Measurements from ENCODE around the gene SEC31A. TPM values are rescaled to one million over a fixed set of nuclear protein-coding genes. Genes with fewer than 3 reads are reported as not detected.

SEC31A gene
- total RNA-seq, 5 donors from 2014 or later (not counting 1 experiment from before 2014, with no cell fraction given), result 107 to 146 (median 130) TPM

- Histone ChIP-seq H3K36me3 (ENCODE audit: control insufficient read depth in 2 of 2, extremely low read depth in 1 of 2, insufficient read depth in 1 of 2, low read length in 1 of 2) (no peaks in the 10 kb centered on the region), H3K4me3 (ENCODE audit: control insufficient read depth in 1 of 2, extremely low read depth in 1 of 2, low read length in 1 of 2) (no peak overlapping the region), H3K4me1 (ENCODE audit: control insufficient read depth in 1 of 2, extremely low read depth in 1 of 2, insufficient read depth in 2 of 2, low read length in 2 of 2) (no peaks in the 10 kb centered on the region), H3K27ac (ENCODE audit: low read length) (no peak overlapping the region), H3K27me3 (replicated peaks in 1 of 2; ENCODE audit: control insufficient read depth in 2 of 2, extremely low read depth in 1 of 2, insufficient read depth in 2 of 2, low read length in 1 of 2) (peaks cover 0 to 4% of the 10 kb centered on the region in 2 experiments), H3K9me3 (no peaks in the 10 kb centered on the region)
- CTCF ChIA-PET, result no interaction called here
- 63% methylated on average over 4 of the region's 8 CpGs for WGBS (ENCODE audit: insufficient coverage)
- no peak for DNase-seq
- Mint-ChIP-seq H3K9me3 (no peaks in the 10 kb centered on the region), H3K36me3 (no peaks in the 10 kb centered on the region), H3K27ac (no peak overlapping the region), H3K27me3 (peaks cover 12 to 17% of the 10 kb centered on the region in 2 donors), H3K4me1 (no peaks in the 10 kb centered on the region), H3K4me3 (no peak overlapping the region)
- POLR2A ChIA-PET, result no interaction called here
- no peak for ATAC-seq (replicated peaks in 1 of 4)
Measured at GRCh38 chr4:82790060-82790660, 100.8 kb downstream of the SEC31A start.

- DNase-seq (no peak), ATAC-seq (replicated peaks in 1 of 4) (no peak)
- H3K36me3 Mint-ChIP-seq, result no peaks in the 10 kb centered on the region
- peaks cover 8 to 20% of the 10 kb centered on the region in 2 donors for H3K27me3 Mint-ChIP-seq
- Histone ChIP-seq H3K27ac (ENCODE audit: low read length) (no peak overlapping the region), H3K36me3 (ENCODE audit: control insufficient read depth in 2 of 2, extremely low read depth in 1 of 2, insufficient read depth in 1 of 2, low read length in 1 of 2) (no peaks in the 10 kb centered on the region), H3K9me3 (no peaks in the 10 kb centered on the region), H3K4me3 (ENCODE audit: control insufficient read depth in 1 of 2, extremely low read depth in 1 of 2, low read length in 1 of 2) (no peak overlapping the region), H3K27me3 (replicated peaks in 1 of 2; ENCODE audit: control insufficient read depth in 2 of 2, extremely low read depth in 1 of 2, insufficient read depth in 2 of 2, low read length in 1 of 2) (no peaks in the 10 kb centered on the region), H3K4me1 (ENCODE audit: control insufficient read depth in 1 of 2, extremely low read depth in 1 of 2, insufficient read depth in 2 of 2, low read length in 2 of 2) (no peaks in the 10 kb centered on the region)
- H3K27ac Mint-ChIP-seq, result no peak overlapping the region
- CTCF ChIA-PET, result interaction anchor here in 1 of 2 donors (0.7 kb wide), 1 partner anchor 196 kb away, joined by 3 read pairs; no protein-coding TSS in a partner anchor
- no peaks in the 10 kb centered on the region for H3K4me1 Mint-ChIP-seq
- POLR2A ChIA-PET, result no interaction called here
- no peak overlapping the region for H3K4me3 Mint-ChIP-seq
- H3K9me3 Mint-ChIP-seq, result no peaks in the 10 kb centered on the region
- WGBS (ENCODE audit: insufficient coverage), result 93% methylated on average over 4 of the region's 7 CpGs
Measured at GRCh38 chr4:82789025-82789776, 101.8 kb downstream of the SEC31A start.

- H3K36me3 ChIP-seq (ENCODE audit: control insufficient read depth in 2 of 2, extremely low read depth in 1 of 2, insufficient read depth in 1 of 2, low read length in 1 of 2), result no peaks in the 10 kb centered on the region
- H3K27me3 ChIP-seq (replicated peaks in 1 of 2; ENCODE audit: control insufficient read depth in 2 of 2, extremely low read depth in 1 of 2, insufficient read depth in 2 of 2, low read length in 1 of 2), result no peaks in the 10 kb centered on the region
- 86% methylated on average over 3 of the region's 4 CpGs for WGBS (ENCODE audit: insufficient coverage)
- H3K9me3 ChIP-seq, result no peaks in the 10 kb centered on the region
- Mint-ChIP-seq H3K36me3 (no peaks in the 10 kb centered on the region), H3K27ac (no peak overlapping the region), H3K4me3 (no peak overlapping the region), H3K27me3 (peaks cover 8 to 20% of the 10 kb centered on the region in 2 donors), H3K4me1 (no peaks in the 10 kb centered on the region), H3K9me3 (no peaks in the 10 kb centered on the region)
- H3K4me3 ChIP-seq (ENCODE audit: control insufficient read depth in 1 of 2, extremely low read depth in 1 of 2, low read length in 1 of 2), result no peak overlapping the region
- ChIA-PET CTCF (no interaction called here), POLR2A (no interaction called here)
- no peak overlapping the region for H3K27ac ChIP-seq (ENCODE audit: low read length)
- ATAC-seq (replicated peaks in 1 of 4) (no peak), DNase-seq (no peak)
- H3K4me1 ChIP-seq (ENCODE audit: control insufficient read depth in 1 of 2, extremely low read depth in 1 of 2, insufficient read depth in 2 of 2, low read length in 2 of 2), result no peaks in the 10 kb centered on the region
Measured at GRCh38 chr4:82787342-82787741, 103.6 kb downstream of the SEC31A start.

- ChIA-PET POLR2A (interaction anchor here in 1 of 2 donors (0.7 kb wide), 1 partner anchor 316 kb away, joined by 4 read pairs; no protein-coding TSS in a partner anchor), CTCF (interaction anchor here in 1 of 2 donors (0.6 kb wide), 1 partner anchor 760 kb away, joined by 6 read pairs; no protein-coding TSS in a partner anchor)
- H3K9me3 ChIP-seq, result no peaks in the 10 kb centered on the region
- Mint-ChIP-seq H3K27me3 (peaks cover 8 to 20% of the 10 kb centered on the region in 2 donors), H3K4me3 (no peak overlapping the region), H3K27ac (no peak overlapping the region), H3K36me3 (no peaks in the 10 kb centered on the region), H3K4me1 (no peaks in the 10 kb centered on the region), H3K9me3 (no peaks in the 10 kb centered on the region)
- H3K36me3 ChIP-seq (ENCODE audit: control insufficient read depth in 2 of 2, extremely low read depth in 1 of 2, insufficient read depth in 1 of 2, low read length in 1 of 2), result no peaks in the 10 kb centered on the region
- no peak for DNase-seq
- no peaks in the 10 kb centered on the region for H3K27me3 ChIP-seq (replicated peaks in 1 of 2; ENCODE audit: control insufficient read depth in 2 of 2, extremely low read depth in 1 of 2, insufficient read depth in 2 of 2, low read length in 1 of 2)
- H3K27ac ChIP-seq (ENCODE audit: low read length), result no peak overlapping the region
- H3K4me3 ChIP-seq (ENCODE audit: control insufficient read depth in 1 of 2, extremely low read depth in 1 of 2, low read length in 1 of 2), result no peak overlapping the region
- no peaks in the 10 kb centered on the region for H3K4me1 ChIP-seq (ENCODE audit: control insufficient read depth in 1 of 2, extremely low read depth in 1 of 2, insufficient read depth in 2 of 2, low read length in 2 of 2)
- ATAC-seq (replicated peaks in 1 of 4), result no peak
- WGBS (ENCODE audit: insufficient coverage), result 57% methylated on average over 1 of the region's 4 CpGs
Measured at GRCh38 chr4:82786828-82787227, 104.1 kb downstream of the SEC31A start.

GRCh38 chr4:82785611-82786400 is 105.1 kb downstream of the SEC31A start:
- WGBS (ENCODE audit: insufficient coverage), result no CpG with 5 or more reads among the region's 5 CpGs
- H3K36me3 ChIP-seq (ENCODE audit: control insufficient read depth in 2 of 2, extremely low read depth in 1 of 2, insufficient read depth in 1 of 2, low read length in 1 of 2), result no peaks in the 10 kb centered on the region
- H3K27me3 Mint-ChIP-seq, result peaks cover 8 to 14% of the 10 kb centered on the region in 2 donors
- DNase-seq, result no peak
- H3K4me3 Mint-ChIP-seq, result no peak overlapping the region
- no peaks in the 10 kb centered on the region for H3K9me3 ChIP-seq
- CTCF ChIA-PET, result interaction anchor here in 1 of 2 donors (0.6 kb wide), 1 partner anchor 761 kb away, joined by 6 read pairs; no protein-coding TSS in a partner anchor
- no peak overlapping the region for H3K27ac Mint-ChIP-seq
- ATAC-seq (replicated peaks in 1 of 4), result no peak
- no peaks in the 10 kb centered on the region for H3K9me3 Mint-ChIP-seq
- peaks cover 0 to under 1% of the 10 kb centered on the region in 2 experiments for H3K27me3 ChIP-seq (replicated peaks in 1 of 2; ENCODE audit: control insufficient read depth in 2 of 2, extremely low read depth in 1 of 2, insufficient read depth in 2 of 2, low read length in 1 of 2)
- H3K4me3 ChIP-seq (ENCODE audit: control insufficient read depth in 1 of 2, extremely low read depth in 1 of 2, low read length in 1 of 2), result no peak overlapping the region
- POLR2A ChIA-PET, result interaction anchor here (0.6 to 0.7 kb wide), 2 partner anchors 8 to 315 kb away, joined by 4 to 6 read pairs; no protein-coding TSS in a partner anchor
- H3K4me1 ChIP-seq (ENCODE audit: control insufficient read depth in 1 of 2, extremely low read depth in 1 of 2, insufficient read depth in 2 of 2, low read length in 2 of 2), result no peaks in the 10 kb centered on the region
- H3K36me3 Mint-ChIP-seq, result no peaks in the 10 kb centered on the region
- no peak overlapping the region for H3K27ac ChIP-seq (ENCODE audit: low read length)
- no peaks in the 10 kb centered on the region for H3K4me1 Mint-ChIP-seq
